ENCODE results near the gene NPC2.

The NPC2 gene

GRCh38 chr14:74532246-74532645 is 39.1 kb upstream of the NPC2 start:
- no peak for TF ChIP-seq CTCF (IDR thresholded peaks at IDR 0.05)

DNA sequence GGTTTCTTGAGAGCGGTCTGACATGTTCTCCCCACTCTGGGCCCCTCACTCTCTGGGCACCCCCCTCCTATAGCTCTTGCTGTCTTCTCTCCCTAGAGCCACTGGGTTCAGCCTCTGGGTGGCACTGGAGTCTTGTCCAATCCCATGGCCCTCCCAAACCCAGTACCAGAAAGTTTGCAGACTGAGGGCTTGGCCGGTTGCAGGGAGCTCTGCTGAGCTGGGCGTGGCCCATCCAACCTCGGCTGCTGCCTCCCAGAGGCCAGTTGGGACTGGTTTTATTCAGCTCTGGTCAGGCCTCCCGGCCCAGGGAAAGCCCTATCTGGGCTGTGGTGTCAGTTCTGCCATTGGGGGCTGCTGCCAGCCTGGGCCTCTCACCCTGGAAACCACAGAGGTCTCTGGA is 38.4 kb upstream of the NPC2 start:
- TF ChIP-seq CTCF (IDR thresholded peaks at IDR 0.05), result no peak; the same call in 1 of the 2 replicates

DNA sequence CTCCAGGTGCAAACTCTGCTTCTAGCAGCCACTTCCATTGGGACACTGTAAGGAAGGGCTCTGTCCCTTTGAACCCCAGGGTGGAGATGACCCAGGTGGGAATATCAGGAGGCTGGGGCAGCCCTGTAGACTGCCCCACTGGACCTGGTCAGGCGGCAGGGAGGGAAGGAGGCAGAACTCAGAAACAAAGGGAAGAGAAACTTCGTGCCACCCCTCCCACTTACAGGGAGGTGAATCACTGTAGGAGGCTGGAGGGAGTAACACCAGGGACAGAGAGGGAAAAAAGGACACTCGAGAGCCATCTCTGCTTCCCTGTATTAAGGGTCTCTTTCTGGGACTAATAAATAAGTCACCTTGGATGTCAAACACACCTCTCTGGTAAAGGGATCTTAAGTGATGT is 37.9 kb upstream of the NPC2 start:
- TF ChIP-seq CTCF (IDR thresholded peaks at IDR 0.05), result no peak

- no peak for TF ChIP-seq CTCF (IDR thresholded peaks at IDR 0.05)
These were observed 35.8 kb upstream of the NPC2 start for GRCh38 chr14:74528886-74529285.

DNA sequence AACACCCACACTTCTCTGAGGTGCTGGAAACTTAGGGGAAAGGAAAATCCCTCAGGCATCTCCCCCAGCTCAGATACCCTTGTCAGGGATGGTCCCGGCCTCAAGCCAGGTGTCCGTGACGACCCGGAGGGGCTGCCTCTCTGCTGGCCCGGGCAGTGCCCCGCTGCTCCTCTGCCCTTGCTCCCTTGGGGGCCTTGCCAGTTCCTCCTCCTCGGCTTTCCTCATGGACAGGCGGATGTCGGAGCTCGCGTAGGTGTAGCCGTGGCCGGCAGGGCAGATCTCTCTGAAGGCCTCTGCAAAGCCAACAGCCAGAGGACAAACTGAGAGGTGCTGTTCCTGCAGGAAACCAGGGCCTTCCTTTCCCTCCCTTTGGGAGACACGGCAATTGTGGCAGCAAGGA is 35.3 kb upstream of the NPC2 start:
- no peak for TF ChIP-seq CTCF (IDR thresholded peaks at IDR 0.05)

- no peak for TF ChIP-seq CTCF (IDR thresholded peaks at IDR 0.05)
These were observed 34.7 kb upstream of the NPC2 start for GRCh38 chr14:74527736-74528280.

DNA sequence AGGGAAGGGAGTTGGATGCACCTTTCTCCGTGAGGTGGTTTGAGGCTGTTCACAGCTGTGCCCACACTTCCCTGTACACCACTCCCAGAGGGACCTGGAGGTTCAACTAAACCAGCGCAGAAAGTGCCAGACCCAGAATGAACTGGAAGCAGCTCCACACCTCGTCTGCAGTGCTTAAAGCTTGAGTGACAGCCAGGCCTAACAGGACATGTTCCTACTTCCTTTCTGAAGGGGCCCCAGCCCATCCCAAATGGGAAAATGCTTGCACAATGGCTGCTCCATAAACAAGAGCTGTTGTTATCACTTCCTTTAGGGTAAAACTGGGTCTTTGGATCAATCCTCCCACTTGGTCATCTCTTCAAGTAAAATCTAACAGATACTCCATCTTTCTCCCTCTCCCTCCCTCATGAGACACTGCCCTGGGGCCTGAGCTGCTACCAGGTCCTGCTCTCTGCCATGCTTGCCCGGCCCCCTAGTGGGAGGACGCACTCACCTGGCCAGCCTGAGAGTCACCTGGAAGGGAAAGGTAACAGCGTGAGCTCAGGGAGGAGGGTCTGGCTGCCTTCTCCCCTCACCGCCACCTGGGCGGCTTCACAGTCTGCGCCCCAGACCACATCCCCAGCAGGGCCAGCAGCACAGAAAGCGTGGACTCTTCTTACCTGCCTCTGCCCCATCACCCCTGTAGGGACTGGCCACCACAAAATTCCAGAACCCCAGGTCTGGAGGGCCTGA is 33.9 kb upstream of the NPC2 start:
- TF ChIP-seq CTCF (IDR thresholded peaks at IDR 0.05), result no peak

Data from LNCAP (cell line).